Activated effector memory CD4-positive, alpha-beta T cell treated with anti-CD3 and anti-CD28 coated beads, Interleukin-2, amount 50 U/mL, for 16 hours (primary cell): ENCODE data around the gene PTCH2.

Source experiments
- DNase-seq: peaks from one replicate; pipeline ENCODE4 v3.0.0-alpha.2; 2020

The PTCH2 gene

GRCh38 chr1:44802306-44803061 lies 40.6 kb downstream of the PTCH2 start:
- peak; percentile 70 for DNase-seq

- peak; percentile 81 for DNase-seq
Measured at GRCh38 chr1:44801491-44802305, 41.4 kb downstream of the PTCH2 start.

DNA sequence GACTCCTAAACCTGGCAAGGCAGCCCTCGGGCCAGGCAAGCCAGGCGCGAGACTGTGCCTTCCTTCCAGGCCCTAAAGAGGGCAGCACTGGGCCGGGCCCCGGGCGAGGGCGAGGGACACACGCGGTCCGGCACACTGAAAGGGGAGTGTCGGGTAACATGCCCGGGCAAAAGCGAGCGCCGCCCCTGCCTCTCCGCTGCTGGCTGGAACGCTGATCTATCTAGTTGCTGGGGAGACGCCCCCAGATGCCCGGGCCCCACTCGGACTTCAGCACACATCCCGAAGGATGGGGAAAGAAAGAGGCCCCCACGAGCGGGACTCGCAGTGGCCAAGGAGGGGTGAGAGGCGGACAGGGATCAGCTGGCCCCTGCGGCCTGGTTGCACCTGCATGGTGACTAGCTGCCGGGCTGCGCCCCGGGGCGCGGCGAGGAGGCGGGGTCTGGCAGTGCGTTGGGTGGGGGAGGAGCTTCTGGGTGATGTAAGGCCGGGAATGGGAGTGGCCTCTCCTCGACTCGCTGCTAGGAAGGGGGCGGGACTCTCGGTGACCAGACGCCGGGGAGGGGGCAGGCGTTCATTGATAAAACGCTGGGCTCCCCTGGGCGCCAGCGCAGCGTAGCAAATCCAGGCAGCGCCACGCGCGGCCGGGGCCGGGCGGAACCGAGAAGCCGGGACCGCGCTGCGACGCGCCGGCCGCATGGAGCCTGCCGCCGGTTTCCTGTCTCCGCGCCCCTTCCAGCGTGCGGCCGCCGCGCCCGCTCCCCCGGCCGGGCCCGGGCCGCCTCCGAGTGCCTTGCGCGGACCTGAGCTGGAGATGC lies 43.1 kb downstream of the PTCH2 start, which contains the start of gene PLK3:
Gene PLK3 (plus strand): TSS at position 608 of the 815 bp plus-strand sequence. CDS start 87 bp downstream, at position 695.
- DNase-seq = peak; percentile 99

DNA sequence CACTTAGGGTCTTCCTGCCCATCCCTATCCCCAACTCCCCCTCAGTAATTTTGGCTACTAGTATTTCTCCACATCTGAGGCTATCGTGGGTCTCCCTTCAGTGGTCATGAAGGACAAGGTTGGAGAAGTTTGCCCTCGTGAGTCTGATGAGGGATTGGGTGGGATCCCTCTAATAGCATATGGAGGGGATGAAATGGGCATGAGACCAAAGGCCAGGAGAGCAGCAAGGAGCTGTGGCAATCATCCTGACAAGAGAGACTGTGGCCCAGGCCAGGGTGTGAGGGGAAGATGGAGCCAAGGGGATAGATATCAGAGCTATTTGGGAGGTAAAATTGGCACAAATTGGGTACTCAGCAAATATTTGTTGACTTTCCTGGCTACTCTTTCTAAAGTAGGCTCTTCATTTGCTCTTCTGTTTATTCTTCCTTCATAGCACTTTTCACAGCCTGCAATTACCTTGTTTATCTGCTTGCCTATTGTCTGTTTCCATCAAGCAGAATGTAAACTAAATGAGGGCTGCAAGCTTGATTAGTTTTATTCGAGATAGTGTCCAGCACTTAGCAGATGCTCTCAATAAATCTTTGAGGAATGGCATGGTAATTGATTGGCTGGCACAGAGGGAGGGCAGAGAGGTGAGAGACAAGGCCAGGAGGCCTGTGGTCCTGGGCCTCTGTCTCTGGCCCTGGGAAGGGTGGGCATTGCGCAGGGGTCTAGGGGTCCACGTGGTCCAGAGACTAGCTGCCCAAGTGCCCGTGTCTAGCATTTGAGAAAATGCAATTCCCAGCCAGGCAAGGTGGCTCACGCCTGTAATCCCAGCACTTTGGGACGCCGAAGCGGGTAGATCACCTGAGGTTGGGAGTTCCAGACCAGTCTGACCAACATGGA lies 44.3 kb downstream of the PTCH2 start:
- DNase-seq = peak; percentile 61

DNA sequence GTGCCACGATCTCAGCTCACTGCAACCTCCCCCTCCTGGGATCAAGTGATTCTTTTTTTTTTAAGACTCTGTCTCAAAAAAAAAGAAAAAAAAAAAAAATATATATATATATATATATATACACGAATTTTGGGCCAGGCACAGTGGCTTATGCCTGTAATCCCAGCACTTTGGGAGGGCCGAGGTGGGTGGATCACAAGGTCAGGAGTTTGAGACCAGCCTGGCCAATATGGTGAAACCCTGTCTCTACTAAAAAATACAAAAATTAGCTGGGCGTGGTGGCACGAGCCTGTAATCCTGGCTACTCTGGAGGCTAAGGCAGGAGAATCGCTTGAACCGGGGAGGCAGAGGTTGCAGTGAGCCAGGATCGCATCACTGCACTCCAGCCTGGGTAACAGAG lies 45.2 kb downstream of the PTCH2 start:
- peak; percentile 12 for DNase-seq

DNA sequence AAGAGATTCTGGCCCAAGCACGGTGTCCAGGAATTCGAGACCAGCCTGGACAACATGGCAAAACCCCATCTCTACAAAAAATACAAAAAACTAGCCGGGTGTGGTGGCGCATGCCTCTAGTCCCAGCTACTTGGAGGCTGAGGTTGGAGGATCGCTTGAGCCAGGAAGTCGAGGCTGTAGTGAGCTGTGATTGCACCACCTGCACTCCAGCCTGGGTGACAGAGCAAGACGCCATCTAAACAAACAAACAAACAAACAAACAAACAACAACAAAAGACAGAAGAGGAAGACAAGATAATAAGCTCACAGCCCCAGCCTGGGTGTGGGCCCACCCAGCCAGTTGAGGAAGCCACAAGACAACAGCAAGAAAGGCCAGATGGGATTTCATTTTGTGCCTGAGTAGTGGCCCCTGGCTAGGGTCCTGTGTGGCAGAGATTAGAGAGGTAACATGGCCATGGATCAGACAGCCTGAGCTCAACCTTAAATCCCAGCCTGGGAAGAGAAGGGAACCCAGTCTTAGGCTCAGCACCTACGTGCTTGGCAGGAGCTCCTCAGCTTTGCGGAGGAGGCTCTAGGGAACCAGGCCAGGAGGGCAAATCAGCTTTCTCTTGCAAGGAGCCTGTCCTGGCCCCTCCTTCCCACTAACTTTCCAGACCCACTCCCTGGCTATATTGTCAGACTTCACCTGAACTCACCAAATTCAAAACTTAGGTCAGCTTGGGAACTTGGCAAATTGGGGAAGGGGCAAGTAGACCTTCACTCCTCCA lies 50.1 kb downstream of the PTCH2 start:
- peak; percentile 34 for DNase-seq

- peak; percentile 51 for DNase-seq
Measured at GRCh38 chr1:44790968-44791801, 51.9 kb downstream of the PTCH2 start.

DNA sequence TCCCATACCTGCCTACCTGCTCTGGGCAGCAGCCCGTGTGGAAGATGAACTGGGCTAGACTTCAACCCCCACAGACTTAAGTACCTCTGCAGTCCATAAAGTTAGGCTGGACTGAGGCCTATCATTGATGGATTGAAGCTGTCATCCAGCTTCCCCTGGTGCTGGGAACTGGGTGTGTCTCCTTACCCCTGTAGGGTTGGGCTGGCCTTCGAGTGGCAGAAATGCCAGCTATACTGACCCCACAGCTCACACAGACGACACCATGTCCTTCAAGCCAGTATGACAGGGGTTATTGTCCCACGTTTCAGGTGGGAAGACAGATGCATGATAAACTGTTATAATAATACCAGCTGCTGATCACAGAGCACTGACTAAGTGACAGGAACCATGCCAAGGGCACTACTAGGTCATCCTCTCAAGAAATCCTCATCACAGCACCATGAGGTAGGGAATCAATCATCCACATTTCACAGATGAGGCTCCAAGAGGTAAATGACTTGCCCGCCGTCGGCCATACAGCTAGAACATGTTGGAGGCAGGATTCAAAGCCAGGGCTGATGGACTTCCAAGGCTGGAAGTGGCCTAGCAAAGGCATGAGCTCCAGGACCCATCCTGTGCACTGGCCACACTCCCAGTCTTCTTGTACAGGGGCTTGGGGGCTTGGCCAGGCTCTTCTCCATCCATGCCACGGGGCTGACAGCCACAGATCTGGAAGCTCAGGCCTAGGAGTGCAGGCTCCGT lies 54.8 kb downstream of the PTCH2 start, which contains the start of gene BEST4:
Gene BEST4 (minus strand): TSS at position 51 of the 741 bp plus-strand sequence. CDS start 465 bp downstream, outside the sequence.
- DNase-seq = no peak

- DNase-seq = no peak
Measured at GRCh38 chr1:44787506-44787905, 55.5 kb downstream of the PTCH2 start.

- no peak for DNase-seq
Measured at GRCh38 chr1:44786841-44787426, 56.1 kb downstream of the PTCH2 start.

DNA sequence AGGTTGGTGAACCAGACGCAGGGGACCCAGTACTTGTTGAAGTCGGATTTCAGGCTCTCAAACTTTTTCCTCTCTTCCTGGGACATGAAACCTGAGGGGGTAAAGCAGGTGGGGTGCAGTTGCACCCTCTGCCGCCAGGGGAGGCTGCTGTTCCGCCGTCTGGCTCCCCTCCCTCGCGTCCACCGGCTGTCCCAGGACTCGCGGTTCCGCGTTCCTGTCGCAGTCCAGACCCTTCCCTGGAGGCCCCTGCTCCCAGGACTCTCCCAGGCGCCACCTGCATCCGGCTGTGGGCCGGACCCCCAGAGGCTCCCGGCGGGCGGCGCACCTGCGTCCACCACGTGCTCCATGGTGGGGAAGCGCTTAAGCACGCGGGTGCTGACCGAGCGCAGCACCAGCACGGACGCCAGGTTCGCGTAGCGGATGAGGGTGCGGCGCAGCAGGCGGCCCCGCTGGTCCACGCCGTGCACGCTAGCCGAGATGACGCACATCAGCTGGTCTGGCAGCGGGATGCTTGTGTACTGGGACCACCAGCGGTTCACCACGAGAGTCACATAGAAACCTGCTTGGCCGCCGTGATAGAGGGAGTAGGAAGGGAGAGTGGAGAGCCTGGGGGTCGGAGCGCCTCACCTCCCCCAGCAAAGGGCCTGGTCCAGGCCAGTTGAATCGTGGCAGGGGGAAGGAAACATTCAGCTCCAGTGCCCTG lies 56.8 kb downstream of the PTCH2 start:
- peak; percentile 90 for DNase-seq

- DNase-seq = no peak
Measured at GRCh38 chr1:44785501-44786137, 57.4 kb downstream of the PTCH2 start.

GRCh38 chr1:44785029-44785380 lies 58.0 kb downstream of the PTCH2 start:
- no peak for DNase-seq

GRCh38 chr1:44784094-44785028 lies 58.7 kb downstream of the PTCH2 start:
- DNase-seq = peak; percentile 75

DNA sequence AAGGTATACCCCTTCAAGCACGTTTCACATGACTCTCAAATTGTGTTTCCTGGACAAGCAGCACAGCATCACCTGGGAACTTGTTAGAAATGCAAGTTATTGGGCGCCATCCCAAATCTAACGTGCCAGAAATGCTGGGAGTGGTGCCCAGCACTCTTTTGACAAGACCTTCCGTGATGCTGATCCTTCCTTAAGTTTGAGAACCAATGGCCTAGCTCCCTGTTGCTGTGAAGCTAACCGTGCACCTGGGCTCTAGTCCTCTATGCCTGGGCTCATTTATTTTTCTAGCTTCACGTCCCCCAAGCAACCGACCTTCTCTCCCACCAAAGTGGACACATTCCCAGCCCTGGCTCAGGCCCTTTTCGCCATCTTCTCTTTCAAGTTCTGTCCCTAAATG lies 59.4 kb downstream of the PTCH2 start:
- DNase-seq = no peak

GRCh38 chr1:44780583-44781121 lies 62.4 kb downstream of the PTCH2 start:
- DNase-seq = no peak
